ENCODE measurements around the gene C3orf33.

Gene C3orf33

DNA sequence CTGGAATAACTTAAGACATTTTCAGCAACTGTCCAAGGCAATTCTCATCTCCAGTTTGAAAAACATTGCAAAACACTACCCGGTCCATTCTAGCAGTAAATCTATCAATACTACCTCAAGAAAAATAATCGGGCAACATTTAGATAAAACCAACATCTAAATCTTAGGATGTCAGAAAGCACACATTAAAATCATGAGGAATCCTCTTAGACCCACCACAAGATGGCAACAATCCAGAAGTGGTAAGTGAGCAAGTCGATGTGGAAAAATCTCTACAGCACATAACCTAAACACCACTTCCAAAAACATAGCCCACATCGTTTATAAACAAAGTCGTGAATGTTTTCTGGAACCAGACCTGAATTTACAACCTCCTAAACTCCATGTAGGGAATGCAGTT, 66.9 kb downstream of the C3orf33 start:
- no peak for DNase-seq

DNA sequence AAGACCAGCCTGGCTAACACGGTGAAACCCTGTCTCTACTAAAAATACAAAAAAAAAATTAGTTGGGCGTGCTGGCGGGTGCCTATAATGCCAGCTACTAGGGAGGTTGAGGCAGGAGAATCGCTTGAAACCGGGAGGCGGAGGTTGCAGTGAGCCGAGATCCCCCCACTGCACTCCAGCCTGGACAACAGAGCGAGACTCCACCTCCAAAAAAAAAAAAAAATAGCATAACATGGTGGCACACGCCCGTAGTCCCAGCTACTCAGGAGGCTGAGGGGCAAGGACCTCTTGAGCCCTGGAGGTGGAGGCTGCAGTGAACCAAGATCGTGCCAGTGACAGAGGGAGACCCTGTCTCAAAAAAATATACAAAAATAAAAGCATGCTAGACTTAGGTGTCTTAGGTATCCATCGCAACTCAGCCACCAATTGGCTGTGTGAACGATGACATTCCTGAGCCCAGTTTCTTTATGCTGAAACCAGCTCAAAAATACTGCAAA, 67.5 kb downstream of the C3orf33 start:
- DNase-seq = no peak

DNA sequence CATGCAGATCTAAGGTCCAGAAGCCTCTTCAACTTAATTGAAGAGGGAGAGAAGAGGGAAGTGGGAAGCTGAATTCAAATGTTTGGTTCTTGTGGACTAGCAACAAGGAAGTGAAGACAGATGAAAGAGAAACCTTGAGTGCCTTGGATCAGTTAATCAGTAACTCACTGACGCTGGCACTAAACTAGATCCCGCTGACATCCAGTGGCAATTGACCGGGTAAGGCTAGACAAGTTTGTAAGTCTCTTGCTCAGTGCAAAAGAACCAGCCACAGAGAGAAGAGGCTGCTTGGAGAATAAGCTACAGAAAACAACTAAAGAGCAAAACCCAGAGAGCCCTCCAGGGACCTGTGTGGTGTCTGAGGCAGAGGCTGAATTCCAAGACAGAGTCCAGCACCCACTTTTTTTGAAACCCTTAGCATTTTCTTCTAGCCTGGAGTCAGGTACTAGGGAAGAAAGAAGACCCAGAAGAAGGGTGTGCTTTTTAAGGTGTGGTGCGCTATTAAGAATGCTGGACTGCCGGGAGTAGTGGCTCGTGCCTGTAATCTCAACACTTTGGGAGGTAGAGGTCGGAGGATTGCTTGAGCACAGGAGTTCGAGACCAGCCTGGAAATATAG, 68.1 kb downstream of the C3orf33 start:
- no peak for DNase-seq

DNA sequence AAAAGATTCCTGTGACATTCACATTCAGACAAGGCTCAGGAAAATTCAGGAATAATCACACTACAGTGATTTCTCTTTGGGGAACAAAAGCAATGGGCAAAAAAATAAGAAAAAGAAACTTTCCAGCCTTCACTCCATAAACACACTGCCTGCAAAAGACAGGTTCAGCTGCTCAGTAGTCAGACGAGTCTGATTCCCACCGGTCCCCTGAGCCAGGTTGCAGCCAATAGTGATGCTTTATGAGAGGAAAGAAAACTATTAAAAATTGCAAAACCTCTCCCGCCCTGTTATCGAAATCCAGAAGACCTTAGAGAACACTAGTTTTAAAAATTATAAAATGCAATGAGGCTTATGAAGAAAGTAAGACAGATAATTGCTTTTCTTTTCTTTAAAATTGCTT, 69.7 kb downstream of the C3orf33 start:
- DNase-seq = no peak

DNA sequence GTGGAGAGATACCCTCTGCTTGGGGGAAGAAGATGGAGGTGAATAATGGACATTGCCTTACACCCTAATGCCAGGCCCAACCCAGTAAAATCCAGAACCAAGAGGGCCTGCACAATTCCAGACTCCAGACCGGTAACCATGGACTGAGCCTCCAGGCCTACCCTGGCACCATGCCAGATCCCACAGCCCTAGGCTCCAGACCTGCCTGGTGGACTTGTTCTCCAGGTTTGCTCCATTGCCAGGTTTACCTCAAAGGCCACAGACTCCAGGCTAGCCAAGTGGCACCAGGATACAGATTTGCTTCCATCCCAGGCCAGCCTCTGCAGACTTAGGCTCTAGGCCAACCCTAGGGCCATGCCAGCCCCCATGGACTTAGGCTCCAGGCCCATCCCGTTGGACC, 75.2 kb downstream of the C3orf33 start:
- DNase-seq = no peak

DNA sequence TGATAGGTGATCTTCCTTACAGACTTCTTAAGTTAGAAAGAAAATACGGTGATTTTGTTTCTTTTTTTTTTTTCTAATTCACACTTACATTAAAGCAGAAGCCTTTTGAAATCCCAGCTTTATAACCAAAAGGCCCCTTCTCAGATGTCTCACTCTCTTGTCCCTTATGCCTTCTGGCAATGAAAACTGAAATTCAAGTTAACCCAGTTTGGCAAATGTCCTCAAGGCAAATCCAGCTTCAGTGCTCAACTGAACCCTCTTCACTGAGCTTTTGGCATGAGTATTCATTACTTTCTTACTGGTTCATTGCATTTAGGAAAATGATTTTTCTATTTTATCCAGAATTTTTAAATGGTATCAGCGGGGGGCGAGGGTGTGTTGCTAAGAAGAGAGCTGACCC, 78.2 kb downstream of the C3orf33 start:
- DNase-seq = no peak

DNA sequence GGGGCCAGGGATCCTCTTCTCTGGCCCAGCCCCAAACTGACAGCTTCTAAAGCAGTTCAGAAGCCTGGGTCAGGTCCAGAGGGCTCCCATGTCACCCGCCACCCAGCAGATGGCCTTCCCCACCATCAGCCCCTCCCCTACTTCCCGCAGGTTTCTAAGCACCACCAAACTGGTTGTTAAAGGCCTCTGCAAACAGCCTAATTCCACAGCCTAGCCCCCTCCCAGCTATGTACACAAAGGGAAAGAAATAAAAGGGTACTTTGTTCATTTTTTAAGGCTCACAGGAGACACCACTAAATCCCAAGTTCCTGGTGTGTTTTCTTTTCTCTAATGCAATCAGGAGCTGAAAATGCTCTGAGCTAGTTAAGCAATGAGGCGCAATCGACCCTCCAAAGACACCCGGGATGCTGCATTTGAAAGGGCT, 91.8 kb downstream of the C3orf33 start:
- DNase-seq = no peak

Measured in cerebellar nuclear complex (tissue), 1 donor.